ENCODE measurements around the gene UBXN11.

GRCh38 chr1:26278303-26278702 lies 28.1 kb downstream of the UBXN11 start:
- TF ChIP-seq, protein P1, sequence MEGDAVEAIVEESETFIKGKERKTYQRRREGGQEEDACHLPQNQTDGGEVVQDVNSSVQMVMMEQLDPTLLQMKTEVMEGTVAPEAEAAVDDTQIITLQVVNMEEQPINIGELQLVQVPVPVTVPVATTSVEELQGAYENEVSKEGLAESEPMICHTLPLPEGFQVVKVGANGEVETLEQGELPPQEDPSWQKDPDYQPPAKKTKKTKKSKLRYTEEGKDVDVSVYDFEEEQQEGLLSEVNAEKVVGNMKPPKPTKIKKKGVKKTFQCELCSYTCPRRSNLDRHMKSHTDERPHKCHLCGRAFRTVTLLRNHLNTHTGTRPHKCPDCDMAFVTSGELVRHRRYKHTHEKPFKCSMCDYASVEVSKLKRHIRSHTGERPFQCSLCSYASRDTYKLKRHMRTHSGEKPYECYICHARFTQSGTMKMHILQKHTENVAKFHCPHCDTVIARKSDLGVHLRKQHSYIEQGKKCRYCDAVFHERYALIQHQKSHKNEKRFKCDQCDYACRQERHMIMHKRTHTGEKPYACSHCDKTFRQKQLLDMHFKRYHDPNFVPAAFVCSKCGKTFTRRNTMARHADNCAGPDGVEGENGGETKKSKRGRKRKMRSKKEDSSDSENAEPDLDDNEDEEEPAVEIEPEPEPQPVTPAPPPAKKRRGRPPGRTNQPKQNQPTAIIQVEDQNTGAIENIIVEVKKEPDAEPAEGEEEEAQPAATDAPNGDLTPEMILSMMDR (IDR thresholded peaks at IDR 0.05; ENCODE audit: insufficient read depth, low read length, poor library complexity, severe bottlenecking) = no peak
- TF ChIP-seq EZH2phosphoT487 (conservative IDR thresholded peaks at IDR 0.05; ENCODE audit: low read length) = no peak
